ENCODE results near the gene NEU1.
"Not testable (repeated sequence)": the region's sequence is repeated elsewhere in the genome, so short reads cannot be mapped to it uniquely, and the experiment has no call there.

NEU1 gene

DNA sequence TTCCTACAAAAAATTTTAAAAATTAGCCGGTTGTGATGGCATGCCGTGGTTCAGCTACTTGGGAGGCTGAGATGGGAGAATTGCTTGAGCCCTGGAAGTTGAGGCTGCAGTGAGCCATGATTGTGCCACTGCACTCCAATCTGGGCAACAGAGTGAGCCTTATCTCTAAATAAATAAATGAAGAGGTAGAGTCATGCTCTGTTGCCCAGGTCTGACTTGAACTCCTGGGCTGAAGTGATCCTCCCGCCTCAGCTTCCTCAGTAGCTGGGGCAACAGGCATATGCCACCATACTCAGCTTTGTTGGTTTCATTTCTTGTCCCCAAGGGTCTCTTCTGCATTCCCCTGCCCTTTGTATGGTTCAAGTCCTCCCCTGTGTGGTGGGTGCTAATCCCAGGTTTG lies 18.1 kb downstream of the NEU1 start:
- DNase-seq (ENCODE audit: low read depth in 1 of 2, low spot score in 1 of 2): no peak

- DNase-seq (ENCODE audit: low read depth in 1 of 2, low spot score in 1 of 2): no peak
These were observed 20.6 kb downstream of the NEU1 start for GRCh38 chr6:31842053-31842452.

DNA sequence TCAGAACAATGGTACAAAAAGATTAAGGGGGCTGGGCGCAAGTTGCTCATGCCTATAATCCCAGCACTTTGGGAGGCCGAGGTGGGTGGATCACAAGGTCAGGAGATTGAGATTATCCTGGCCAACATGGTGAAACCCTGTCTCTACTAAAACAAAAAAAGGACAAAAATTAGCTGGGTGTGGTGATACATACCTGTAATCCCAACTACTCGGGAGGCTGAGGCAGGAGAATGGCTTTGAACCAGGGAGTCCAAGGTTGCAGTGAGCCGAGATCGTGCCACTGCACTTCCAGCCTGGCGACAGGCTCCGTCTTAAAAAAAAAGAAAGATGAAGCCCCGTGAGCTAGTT lies 22.9 kb downstream of the NEU1 start:
- not testable (repeated sequence) for DNase-seq (ENCODE audit: low read depth in 1 of 2, low spot score in 1 of 2)

DNA sequence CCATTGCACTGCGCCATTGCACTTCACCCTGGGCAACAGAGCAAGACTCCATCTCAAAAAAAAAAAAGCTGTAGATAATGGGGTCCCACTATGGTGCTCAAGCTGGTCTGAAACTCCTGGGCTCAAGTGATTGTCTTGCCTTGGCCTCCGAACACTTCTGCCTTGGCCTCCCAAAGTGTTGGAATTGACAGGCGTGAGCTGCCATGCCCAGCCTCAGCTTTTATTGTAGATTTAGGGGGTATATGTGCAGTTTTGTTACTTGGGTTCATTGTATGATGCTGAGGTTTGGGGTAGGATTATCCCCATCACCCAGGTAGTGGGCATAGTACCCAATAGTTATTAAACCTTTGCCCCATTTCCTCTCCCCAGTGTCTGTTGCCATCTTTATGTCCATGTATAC lies 23.7 kb downstream of the NEU1 start:
- DNase-seq (ENCODE audit: low read depth in 1 of 2, low spot score in 1 of 2): no peak

DNA sequence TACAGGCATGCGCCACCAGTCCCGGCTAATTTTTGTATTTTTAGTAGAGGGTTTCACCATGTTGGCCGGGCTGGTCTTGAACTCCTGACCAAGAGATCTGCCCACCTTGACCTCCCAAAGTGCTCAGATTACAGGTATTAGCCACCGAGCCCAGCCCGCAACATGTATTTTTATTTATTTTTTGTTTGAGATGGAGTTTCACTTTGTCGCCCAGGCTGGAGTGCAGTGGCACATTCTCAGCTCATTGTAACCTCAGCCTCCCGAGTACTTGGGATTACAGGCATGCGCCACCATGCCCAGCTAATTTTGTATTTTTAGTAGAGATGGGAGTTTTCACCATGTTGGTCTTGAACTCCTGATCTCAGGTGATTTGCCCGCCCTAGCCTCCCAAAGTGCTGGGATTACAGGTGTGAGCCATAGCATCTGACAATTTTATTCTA lies 24.5 kb downstream of the NEU1 start:
- DNase-seq (ENCODE audit: low read depth in 1 of 2, low spot score in 1 of 2): not testable (repeated sequence)

DNA sequence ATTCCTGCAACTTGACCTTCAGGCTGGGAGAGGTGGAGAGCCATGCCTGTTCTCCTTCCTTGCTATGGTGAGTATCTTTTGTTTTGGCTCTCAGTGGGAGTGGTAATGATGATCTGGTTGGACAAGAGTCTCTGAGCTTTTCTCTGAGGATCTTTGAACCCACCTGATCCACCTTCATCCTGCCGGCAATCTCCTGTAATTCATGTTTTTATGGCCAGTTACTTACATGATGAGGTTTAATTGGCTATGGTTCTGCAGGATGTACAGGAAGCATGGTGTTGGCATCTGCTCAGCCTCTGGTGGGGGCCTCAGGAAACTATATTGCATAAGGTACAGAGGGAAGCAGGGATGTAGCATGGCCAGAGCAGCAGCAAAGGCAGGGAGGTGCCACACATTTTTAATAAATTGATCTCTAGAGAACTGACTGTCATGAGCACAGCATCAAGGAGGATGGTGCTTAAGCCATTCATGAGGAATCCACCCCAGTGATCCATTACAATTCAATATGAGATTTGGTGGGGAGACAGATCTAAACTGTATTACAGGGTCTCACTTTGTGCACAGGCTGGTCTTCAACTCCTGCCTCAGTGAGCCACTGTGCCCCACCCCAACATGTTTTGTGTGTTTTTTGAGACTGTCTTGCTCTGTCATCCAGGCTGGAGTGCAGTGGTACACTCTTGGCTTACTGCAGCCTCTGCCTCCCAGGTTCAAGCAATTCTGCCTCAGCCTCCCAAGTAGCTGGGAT lies 25.1 kb downstream of the NEU1 start:
- no peak for DNase-seq (ENCODE audit: low read depth in 1 of 2, low spot score in 1 of 2)

DNA sequence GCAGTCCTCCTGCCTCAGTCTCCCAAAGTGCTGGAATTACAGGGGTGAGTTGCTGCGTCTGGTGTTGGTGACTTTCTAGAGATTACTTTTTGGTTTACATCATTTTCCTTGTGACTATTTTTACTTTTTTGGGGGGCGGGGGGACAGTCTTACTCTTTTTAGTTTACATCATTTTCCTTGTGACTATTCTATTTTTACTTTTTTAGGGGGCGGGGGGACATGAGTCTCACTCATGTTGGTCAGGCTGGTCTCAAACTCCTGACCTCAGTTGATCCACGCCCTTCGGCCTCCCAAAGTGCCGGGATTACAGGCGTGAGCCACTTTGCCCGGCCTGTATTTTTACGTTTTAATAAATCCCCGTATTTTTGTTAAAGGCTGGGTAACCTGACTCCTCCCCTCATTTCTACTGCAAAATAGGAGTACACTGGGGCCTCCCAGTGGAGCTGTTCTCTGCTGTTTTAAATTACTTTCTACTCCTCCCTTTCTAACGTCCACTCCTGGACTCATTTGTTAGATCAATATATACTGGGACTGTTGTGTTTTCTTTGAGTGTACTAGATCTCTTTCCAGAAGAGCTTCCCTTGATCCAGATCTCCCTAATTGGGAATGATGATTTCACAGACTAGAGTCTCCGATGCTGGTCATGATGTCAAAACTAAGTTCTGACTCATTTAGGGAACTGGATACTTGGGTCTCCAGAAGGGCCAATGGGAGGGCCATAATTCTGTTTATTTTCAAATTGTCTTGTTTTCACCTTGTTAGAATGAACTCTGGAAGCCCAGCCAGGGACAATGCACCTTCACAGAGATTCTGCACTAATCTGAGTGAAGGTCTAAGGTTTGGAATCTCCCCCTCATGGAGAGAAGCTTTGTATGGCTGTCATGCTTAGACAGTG lies 25.9 kb downstream of the NEU1 start:
- DNase-seq (ENCODE audit: low read depth in 1 of 2, low spot score in 1 of 2): no peak

GRCh38 chr6:31836047-31836473 lies 26.6 kb downstream of the NEU1 start:
- DNase-seq (ENCODE audit: low read depth in 1 of 2, low spot score in 1 of 2): no peak

- DNase-seq (ENCODE audit: low read depth in 1 of 2, low spot score in 1 of 2): peak; percentile 66 to 67
These were observed 28.0 kb downstream of the NEU1 start for GRCh38 chr6:31834367-31835250.

DNA sequence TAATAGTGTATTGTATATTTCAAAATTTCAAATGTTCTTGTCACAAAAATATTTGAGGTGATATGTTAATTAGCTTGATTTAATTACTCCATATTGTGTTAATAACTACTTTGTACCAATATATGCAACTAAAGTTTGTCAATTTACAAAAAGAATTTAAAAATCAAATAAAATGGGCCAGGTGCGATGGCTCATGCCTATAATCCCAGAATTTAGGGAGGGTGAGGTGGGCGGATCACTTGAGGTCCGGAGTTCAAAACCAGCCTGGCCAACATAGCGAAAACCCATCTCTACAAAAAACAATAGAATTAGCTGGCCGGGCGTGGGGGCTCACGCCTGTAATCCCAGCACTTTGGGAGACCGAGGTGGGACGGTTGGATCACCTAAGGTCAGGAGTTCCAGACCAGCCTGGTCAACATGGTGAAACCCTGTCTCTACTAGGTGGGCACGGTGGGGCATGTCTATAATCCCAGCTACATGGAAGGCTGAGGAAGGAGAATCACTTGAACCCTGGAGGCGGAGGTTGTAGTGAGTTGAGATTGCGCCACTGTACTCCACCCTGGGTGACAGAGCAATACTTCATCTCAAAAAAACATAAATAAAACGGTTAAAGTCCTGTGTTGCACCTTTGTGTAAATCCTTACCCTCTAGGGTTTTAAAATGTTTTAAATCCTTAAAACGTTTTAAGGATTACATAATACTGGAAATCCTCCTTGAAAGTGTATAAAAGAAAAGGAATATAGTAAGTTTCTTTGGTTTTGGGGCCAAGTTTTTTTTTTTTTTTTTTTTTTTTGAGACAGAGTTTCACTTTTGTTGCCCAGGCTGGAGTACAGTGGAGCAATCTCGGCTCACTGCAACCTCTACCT lies 31.0 kb downstream of the NEU1 start:
- DNase-seq (ENCODE audit: low read depth in 1 of 2, low spot score in 1 of 2): no peak

GRCh38 chr6:31830886-31831335 lies 31.7 kb downstream of the NEU1 start:
- no peak for DNase-seq (ENCODE audit: low read depth in 1 of 2, low spot score in 1 of 2)

DNA sequence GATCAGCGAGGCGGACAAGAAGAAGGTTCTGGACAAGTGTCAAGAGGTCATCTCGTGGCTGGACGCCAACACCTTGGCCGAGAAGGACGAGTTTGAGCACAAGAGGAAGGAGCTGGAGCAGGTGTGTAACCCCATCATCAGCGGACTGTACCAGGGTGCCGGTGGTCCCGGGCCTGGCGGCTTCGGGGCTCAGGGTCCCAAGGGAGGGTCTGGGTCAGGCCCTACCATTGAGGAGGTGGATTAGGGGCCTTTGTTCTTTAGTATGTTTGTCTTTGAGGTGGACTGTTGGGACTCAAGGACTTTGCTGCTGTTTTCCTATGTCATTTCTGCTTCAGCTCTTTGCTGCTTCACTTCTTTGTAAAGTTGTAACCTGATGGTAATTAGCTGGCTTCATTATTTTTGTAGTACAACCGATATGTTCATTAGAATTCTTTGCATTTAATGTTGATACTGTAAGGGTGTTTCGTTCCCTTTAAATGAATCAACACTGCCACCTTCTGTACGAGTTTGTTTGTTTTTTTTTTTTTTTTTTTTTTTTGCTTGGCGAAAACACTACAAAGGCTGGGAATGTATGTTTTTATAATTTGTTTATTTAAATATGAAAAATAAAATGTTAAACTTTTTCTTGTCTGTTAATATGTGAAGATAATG lies 32.9 kb downstream of the NEU1 start:
- no peak for DNase-seq (ENCODE audit: low read depth in 1 of 2, low spot score in 1 of 2)

DNA sequence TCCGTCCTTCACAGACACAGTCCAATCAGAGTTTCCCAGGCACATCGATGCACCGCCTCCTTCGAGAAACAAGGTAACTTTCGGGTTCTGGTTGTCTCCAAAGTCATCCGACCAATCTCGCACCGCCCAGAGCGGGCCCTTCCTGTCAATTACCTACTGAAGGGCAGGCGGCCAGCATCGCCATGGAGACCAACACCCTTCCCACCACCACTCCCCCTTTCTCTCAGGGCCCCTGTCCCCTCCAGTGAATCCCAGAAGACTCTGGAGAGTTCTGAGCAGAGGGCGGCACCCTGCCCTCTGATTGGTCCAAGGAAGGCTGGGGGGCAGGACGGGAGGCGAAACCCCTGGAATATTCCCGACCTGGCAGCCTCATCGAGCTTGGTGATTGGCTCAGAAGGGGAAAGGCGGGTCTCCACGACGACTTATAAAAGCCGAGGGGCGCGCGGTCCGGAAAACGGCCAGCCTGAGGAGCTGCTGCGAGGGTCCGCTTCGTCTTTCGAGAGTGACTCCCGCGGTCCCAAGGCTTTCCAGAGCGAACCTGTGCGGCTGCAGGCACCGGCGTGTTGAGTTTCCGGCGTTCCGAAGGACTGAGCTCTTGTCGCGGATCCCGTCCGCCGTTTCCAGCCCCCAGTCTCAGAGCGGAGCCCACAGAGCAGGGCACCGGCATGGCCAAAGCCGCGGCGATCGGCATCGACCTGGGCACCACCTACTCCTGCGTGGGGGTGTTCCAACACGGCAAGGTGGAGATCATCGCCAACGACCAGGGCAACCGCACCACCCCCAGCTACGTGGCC lies 35.1 kb downstream of the NEU1 start, which contains the start of gene HSPA1B:
TSS of gene HSPA1B (plus strand) at position 453 of the 794 bp plus-strand sequence. CDS start at position 666, 213 bp downstream.
- peak; percentile 76 to 81 for DNase-seq (ENCODE audit: low read depth in 1 of 2, low spot score in 1 of 2)

GRCh38 chr6:31826793-31827285 lies 35.8 kb downstream of the NEU1 start:
- no peak for DNase-seq (ENCODE audit: low read depth in 1 of 2, low spot score in 1 of 2)

- no peak for DNase-seq (ENCODE audit: low read depth in 1 of 2, low spot score in 1 of 2)
These were observed 37.1 kb downstream of the NEU1 start for GRCh38 chr6:31825553-31825952.

DNA sequence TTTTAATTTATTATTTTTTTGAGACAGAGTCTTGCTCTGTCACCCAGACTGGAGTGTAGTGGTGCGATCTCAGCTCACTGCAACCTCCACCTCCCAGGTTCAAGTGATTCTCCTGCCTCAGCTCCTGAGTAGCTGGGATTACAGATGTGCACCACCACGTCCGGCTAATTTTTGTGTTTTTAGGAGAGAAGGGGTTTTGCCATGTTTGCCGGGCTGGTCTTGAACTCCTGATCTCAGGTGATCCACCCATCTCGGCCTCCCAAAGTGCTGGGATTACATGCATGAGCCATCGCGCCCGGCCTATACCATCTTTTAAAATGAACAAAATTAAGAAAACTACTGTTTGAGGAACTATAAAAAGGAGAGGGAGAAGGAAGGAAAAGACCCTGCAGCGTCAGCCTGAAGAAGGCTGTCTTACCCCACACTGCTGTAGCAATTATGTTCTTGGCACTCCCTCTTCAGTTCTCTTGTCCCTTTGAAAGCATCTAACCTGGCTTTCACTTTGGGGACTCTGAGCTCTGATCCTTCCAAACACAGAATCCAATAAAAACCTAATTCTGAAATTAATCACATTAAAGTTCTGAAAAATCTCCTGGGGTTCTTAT lies 38.9 kb downstream of the NEU1 start:
- DNase-seq (ENCODE audit: low read depth in 1 of 2, low spot score in 1 of 2): not testable (repeated sequence)

- DNase-seq (ENCODE audit: low read depth in 1 of 2, low spot score in 1 of 2): peak; percentile 34 to 42
These were observed 40.4 kb downstream of the NEU1 start for GRCh38 chr6:31822036-31822821.
